NCI-H524 (cell line): ENCODE data around the gene ADAD1.

Source experiments
- DNase-seq, 2 experiments: peaks; one replicate each; lab custom pipeline; 2025; lab: John Stamatoyannopoulos, UW

Gene ADAD1

DNA sequence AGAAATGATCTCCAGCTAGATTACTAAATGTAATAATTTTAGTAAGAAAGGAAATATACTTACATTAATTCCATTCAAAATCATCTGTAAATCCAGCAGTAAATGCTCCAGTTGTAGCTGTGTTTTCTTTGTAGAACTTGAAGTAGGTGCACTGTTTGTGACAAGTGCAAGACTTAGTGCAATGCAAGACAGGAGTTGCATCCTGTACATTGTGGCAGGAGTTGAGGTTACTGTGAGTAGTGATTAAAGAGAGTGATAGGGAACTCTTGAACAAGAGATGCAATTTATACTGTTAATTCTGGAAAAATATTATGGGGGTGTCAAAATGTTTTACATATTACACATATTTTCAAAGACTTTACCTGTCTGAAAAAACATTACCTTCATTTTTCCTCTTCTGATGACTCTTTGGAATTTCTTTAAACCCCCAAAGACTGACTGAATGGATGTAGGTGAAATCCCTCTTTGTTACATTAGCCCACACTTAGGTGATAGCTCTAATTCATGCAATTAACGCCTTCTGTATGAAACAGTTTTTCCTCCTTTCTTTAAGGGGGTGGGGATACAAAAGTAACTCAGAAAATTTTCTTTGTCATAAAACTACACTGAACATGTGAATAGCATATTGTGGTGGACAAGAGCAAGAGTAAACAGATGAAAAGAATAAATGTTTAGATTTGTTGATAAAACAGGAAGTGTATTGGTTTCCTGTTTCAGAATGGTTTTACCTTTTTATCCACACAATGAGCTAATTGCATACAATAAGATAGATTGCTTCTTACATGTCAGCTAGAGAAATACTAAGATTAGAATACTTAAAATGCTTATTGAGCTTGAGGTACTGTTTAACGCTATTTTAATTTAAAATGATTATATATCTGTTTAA is 77.7 kb downstream of the ADAD1 start, which contains the start of gene IL2:
TSS of gene IL2 (minus strand) at position 495 of the 886 bp plus-strand sequence. CDS start at position 210, 285 bp downstream.
- no peak for DNase-seq

DNA sequence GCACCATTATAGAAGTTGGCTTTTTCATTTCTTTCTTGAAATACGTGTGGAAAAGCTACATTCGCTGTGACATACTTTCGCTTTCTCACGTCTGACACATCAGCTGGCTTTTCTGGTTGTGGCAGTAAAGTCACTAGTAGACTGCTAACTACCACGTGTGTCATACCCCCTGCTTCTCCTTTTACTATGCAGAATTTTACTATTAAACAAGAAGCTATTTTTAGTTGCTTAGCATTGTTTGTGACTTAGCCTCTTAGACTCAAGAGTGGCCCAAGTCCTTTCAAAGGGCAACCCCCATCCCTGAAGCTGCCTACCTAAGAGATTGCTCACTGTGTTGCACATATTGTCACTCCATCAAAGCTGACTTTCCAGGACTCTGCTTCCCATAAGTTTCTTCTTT is 79.8 kb downstream of the ADAD1 start:
- no peak for DNase-seq

DNA sequence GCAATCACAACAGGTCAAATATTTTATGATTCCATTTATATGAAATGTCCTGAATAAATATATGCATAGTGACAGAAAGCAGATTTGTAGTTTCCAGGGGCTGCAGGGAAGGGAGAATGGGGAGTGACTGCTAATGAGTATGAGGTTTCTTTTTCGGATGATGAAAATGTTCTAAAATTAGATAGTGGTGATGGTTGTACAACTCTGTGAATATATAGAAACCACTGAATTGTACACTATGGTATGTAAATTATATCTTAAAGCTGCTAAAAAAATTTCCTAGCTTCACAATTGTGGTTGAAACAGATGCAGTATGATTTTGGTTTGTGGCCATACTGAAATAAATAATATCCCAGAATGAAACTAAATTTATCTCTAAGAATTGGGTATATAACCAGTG is 90.6 kb downstream of the ADAD1 start:
- no peak for DNase-seq

- DNase-seq = no peak
Measured at GRCh38 chr4:122475233-122475632, 96.4 kb downstream of the ADAD1 start.

DNA sequence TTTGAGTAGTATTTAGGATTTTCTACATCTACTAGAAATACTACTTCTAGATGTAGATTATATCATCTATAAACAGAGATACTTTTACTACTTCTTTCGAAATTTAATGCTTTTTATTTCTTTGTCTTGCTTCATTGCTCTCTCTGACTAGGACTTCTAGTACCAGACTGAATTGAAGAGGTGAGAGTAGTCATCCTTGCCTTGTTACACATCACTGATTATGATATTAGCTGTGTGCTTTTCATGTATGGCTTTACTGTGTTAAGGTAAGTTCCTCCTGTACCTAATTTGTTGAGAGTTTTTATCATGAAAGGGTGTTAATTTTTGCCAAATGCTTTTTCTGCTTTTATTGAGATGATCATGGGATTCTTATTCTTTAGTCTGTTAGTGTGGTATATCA is 97.3 kb downstream of the ADAD1 start:
- no peak for DNase-seq

GRCh38 chr4:122476745-122477144 is 97.9 kb downstream of the ADAD1 start:
- no peak for DNase-seq
